Measurements from ENCODE around the gene EPHA5.

GRCh38 chr4:65416891-65417290 lies 253.4 kb downstream of the EPHA5 start:
- TF ChIP-seq, protein P1, sequence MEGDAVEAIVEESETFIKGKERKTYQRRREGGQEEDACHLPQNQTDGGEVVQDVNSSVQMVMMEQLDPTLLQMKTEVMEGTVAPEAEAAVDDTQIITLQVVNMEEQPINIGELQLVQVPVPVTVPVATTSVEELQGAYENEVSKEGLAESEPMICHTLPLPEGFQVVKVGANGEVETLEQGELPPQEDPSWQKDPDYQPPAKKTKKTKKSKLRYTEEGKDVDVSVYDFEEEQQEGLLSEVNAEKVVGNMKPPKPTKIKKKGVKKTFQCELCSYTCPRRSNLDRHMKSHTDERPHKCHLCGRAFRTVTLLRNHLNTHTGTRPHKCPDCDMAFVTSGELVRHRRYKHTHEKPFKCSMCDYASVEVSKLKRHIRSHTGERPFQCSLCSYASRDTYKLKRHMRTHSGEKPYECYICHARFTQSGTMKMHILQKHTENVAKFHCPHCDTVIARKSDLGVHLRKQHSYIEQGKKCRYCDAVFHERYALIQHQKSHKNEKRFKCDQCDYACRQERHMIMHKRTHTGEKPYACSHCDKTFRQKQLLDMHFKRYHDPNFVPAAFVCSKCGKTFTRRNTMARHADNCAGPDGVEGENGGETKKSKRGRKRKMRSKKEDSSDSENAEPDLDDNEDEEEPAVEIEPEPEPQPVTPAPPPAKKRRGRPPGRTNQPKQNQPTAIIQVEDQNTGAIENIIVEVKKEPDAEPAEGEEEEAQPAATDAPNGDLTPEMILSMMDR (IDR thresholded peaks at IDR 0.05) = no peak
- no peak for TF ChIP-seq POLR2A (IDR thresholded peaks at IDR 0.05)
